ENCODE results near the gene EIF2A.

DNA sequence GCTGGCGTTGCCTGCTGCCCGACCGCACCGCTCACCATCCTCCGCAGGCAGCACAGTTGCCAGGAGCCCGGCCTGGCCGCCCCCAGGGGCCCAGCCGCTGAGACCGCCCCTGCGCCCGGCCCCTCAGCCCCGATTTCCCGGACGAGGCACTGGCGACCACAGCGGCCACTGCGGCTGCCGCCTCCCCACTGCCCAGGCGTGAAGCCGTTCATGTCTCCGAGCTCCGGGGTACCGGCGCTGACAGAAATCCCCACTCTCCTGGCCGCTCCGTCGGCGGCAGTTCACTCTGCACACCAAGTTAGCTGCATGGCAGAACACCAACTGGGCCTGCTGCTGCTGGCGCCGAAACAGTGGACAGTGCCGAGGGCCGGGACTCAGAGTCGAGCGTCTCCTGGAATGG lies 65.1 kb downstream of the EIF2A start:
- TF ChIP-seq CTCF (conservative IDR thresholded peaks at IDR 0.05) (no peak), ZFX (IDR thresholded peaks at IDR 0.05) (no peak)

Data from C4-2B (cell line).